Right lung (tissue), 5 donors: ENCODE data around the gene MAML2. TPM values are rescaled to one million over a fixed set of nuclear protein-coding genes. Genes with fewer than 3 reads are reported as not detected.

Experiments
- DNase-seq, 2 donors: peaks; one replicate each; pipeline ENCODE4 v3.0.0-alpha.2; 2013
- polyA plus RNA-seq, 5 donors: library from polyadenylated mRNA; unstranded; fragments of 120-200 nt; gene quantifications; one replicate each; pipeline versions ENCODE4 v1.2.1 to v1.2.3, GENCODE V29; 2013; ENCODE audit warnings: inconsistent platforms in 1 of 5, low replicate concordance in 1 of 5; ENCODE audit not compliant: insufficient read length in 5 of 5, insufficient read depth in 1 of 5

The MAML2 gene
- polyA plus RNA-seq, 5 donors, result 24.0 to 44.9 (median 37.3) TPM

DNA sequence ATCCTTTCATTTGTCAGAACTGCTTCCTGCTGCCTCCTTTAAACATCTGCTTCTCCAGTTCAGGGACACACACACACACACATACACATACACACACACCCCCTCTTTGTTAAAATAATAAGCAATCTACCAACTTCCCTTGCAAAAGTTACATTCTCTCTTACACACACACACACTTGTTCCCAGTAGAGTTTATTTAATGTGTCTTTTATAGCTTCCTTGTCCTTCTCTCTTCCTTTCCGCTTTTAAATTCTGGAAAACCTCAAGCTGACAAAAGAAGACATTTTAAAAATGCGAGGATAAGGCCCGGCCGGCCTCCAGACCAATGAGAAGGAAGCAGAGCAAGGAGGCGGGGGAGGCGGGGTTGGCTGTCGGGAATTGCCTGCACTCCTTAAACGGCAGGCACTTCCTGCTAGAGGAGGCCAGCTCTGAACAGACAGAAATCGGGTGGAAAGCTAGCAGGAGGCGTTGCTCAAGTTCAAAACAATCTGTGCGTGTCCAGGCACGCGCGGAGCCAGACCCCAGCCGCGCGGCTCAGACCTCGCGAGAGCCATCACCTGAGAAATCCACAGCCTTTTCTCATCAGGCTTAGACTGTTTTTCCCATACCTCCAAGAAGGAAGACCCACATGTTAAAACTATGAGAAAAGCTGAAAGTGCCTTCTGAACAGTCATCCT is 99.9 kb downstream of the MAML2 start:
- peak; percentile 93 to 94 for DNase-seq

DNA sequence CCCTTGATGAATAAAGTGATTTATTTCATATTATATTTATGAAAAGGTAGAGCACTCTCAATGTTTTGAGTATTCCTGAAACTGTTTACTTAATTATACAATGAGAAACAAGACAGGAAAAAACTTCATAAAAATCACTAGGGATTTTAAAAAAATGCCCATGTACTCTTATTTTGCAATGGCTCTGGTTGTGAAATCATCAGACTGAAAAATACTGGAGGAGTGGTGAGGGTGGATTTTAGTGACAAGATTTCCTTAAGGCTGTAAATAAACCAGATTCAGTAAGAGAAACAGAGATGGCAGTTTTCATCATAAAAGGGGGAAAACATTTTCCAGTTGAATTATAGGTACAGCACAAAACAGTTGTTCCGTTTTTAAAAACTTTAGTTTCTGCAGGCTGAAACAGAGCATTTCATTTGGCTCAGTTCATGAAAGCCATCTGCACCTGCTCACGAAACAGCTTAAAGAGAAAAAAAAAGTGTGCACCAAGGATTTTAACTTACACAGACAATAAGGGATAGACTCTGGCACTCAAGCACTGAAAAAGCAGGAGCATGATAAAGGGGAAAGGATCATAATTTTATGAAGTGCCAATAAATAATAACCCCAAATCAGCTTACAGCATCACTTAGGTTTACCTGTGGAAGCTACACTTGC is 100.7 kb downstream of the MAML2 start:
- no peak for DNase-seq

DNA sequence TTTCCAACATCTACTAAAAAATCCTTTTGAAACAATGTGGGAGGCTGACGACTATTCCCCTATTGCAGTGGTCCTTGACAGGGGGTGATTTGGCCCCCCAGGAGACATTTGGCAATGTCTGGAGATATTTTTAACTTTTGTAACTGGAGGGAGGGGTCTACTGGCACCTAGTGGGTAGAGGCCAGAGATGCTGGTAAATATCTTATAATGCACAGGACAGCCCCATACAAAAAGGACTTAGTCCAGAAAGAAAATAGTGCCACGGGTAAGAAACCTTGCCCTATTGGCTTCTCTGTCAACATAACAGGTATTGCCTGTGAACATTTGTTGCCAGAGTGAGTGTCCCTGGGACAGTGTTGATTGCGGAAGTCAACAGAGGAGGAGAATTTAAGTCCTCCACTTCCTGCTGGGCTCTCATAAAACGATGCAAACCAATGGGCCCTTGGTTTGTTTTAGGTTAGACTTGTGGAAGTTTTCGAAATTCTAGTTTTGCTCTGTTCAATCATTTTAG is 101.6 kb downstream of the MAML2 start:
- no peak for DNase-seq

DNA sequence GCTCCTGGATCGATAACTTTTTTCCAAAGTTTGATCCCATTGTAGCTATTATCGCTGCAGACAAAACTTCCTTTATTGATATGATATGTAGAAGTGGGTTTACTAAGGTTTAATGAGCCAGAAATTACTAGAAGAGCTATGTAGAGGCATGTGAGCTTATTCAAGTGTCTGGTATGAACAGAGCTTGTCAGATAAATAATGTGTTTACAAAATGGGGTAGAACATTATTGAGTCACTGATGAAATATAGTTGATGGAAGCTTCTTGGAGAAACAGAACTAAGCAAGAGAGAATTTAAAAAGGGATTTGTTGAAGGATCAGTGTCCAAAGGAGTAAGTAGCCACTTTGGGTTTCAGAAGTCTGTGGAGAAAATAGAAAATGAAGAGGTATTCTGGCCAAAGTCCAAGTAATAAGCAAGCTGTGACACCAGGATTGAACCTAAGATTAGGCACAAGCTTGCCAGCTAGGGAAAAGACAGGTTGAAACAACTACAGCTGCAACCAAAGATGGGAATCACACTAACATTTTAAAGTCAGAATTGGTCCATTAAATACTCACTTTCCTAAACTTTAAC is 104.3 kb downstream of the MAML2 start:
- DNase-seq, result no peak

DNA sequence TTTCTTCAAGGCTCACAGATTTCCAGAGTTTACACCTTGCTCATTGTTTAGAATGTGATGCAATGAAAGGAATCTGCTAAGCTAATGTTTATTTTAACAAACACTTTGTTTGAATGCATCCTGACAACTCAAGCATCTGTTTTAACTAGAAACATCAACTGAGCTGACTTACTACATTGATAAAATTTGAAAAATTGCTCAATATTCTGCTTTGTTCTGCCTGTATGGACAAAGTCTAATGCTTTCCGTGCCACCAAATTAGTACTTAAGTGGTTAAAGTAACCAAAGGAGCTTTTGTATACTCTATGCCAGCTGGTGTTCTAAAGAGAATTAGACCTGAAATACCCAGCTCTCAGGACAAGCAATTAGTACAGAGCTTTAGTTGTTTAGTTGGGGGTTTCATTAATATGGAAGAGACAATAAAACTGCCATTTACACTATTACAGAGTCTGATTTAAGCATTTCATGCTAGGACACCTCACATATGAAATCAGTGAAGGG is 105.2 kb downstream of the MAML2 start:
- no peak for DNase-seq

DNA sequence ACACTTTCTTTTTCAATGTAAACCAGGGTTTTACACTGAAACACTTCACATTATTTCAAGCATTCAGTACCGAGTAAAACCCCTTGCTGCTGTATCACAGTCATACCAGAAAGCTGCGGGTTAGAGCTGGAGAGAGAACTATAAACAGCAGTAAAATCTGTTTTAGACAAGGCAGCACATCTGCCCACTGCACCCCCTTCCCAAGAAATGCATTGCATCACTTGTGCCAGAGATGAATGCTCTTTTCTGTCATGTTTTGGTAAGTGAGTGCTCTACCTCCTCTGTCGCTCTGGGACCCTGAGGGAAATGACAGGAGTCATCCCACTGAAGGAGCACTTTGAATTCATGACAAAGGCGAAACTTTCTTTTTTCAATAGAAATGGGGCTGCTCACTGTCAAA is 107.2 kb downstream of the MAML2 start:
- DNase-seq, result no peak

DNA sequence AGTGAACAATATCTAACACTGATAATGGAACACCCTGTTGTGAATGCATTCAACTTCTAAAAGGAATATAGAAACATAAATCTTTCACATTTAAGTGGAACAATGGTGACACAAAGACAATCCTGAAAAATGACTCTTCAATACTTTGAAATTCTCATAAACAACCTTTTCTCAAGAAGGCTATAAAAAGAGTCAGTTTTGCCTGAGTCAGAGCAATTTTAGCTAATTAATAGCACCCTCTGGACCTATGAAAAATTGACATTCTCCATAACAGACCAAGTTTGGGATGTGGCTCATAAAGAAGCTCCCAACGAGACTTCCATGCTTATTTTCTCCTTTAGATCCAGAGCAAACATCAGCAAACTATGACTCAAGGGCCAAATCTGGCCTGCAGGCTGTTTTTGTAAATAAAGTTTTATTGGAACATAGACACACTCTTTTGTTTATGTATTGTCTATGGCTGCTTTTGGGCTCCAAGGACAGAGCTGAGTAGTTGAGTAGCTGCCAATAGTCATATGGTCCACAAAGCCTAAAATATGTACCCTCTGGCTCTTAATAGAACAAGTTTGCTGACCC is 108.0 kb downstream of the MAML2 start:
- DNase-seq, result no peak

DNA sequence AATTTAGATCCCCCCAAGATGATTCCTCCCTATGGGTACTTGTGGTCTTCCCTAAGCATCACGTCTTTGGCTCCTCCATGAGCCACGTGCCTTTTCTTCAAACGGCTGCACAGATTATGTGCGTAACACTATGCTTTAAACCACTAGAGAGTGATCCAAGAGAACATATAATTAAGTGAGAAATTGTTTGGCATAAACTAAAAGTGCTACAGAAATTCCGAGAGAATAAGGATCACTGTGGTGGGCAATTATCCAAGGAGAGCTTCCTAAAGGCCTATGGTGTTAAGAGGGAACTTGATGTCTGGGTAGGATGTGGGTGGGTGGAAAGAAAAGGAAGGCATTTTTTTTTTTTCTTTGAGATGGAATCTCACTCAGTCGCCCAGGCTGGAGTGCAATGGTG is 110.9 kb downstream of the MAML2 start:
- DNase-seq, result no peak

DNA sequence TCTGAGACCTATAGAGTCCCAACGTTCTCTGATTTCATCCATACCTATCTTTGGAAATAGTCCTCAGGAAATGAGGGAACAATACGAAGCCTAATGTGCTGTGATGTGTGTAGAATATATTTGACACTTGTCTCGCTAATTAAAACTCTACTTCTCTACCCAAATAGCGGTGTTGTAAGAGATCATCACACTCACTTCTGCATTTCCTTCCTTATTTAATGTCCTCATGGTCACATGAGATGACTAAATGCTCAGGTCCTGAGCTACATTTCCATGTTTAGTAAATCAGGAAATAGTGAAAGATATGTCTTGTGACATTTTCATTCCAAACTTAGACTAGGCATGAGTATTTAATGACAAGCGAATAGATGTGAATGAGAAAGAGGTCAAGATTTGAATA is 112.3 kb downstream of the MAML2 start:
- DNase-seq, result no peak

DNA sequence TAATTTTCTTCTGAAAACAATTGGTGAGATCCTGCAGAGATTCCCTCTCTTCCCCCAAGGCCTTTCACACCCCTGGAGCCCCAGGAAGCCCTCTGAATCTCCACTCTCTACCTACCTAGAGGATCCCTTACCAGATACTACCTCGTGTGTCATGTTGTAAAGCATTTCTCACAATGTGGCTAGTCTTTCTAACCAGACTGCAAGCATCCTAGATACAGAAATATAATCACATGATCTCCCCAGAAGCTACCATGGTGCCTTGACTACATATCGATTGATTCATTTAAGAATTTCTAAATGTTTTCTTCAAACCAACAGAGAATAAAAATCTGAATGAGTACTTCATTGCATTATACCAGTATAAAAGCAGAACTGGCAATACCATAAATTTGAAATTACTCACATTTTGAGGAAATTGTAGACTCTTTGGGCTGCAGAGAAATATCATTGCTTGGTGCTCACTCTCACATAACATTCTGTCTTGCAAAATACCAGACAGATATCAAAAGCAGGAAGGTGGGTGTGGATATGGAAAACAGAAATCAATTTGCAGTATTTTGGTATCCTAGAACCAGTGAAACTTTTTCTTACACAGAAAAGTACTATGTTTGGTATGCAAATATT is 113.5 kb downstream of the MAML2 start:
- DNase-seq, result no peak

DNA sequence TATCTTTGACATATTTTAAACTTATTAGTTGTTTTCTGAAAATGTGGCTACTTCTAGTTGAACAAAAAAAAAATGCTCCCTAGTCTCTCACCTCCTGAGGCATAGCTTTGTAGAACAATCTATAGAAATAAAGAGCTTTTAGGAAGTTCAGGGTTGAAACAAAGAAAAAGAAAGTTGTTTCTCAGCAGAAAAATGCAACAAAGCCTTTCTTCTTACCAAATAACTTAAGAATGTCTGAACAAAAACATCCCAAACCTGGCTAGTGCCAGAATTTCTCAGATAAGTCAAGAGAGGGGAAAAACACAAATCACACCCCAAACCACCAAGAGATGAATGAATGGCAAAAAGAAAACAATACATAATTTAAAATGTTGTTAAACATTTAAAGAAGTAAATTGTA is 114.1 kb downstream of the MAML2 start:
- DNase-seq, result no peak

DNA sequence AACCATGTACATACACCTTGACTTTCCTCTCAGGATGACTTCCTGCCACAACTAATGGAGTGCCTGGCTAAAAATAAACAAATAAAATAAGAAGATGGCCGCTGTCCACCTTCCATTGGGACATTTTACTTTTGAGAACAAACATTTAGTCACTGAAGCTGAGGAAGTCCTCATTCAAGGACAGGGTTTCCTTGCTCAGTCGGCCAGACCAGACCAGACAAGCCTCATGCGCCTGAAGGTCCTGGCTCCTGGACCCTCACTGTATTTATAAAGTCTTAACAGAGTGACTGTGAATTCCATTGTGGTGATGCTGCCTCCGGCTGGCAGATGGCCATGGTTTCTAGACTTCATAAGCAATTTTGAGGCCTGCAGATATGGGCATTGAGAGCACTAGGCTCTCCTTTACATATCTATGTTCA is 114.5 kb downstream of the MAML2 start:
- DNase-seq, result peak; percentile 83 to 86

DNA sequence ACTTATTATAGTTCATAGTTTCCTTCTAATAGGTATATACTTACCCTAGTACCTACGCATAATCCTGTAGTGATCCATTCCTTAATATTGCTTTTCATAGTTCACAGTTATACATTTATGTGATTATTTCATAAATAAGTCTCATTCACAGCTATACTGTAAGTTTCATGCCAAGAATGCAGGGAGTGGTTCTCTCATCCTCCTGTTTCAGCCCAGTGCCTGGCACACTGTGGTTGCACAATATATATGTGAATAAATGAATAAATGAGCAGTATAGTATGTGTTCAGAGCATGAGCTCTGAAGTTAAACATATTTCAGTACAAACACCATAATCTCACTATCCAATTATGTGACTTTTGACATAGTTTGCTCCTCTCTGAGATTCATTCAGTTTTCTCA is 115.8 kb downstream of the MAML2 start:
- no peak for DNase-seq

DNA sequence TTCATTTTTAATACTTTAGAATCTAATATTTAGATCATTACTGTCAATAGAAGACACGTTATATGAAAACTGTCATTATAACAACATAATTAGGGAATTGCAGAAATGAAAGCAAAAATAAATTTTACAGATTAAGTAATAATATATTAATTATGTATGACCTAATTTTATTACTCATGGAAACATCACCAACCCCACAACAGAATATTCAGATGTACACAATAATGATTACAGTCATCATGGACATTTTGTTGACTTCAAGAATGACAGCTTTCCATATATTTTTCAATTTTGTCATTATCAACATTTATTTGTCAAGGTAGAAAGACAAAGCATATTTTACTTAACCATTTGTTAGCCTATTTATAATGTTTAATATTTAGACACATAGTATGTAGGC is 119.9 kb downstream of the MAML2 start:
- DNase-seq, result no peak

DNA sequence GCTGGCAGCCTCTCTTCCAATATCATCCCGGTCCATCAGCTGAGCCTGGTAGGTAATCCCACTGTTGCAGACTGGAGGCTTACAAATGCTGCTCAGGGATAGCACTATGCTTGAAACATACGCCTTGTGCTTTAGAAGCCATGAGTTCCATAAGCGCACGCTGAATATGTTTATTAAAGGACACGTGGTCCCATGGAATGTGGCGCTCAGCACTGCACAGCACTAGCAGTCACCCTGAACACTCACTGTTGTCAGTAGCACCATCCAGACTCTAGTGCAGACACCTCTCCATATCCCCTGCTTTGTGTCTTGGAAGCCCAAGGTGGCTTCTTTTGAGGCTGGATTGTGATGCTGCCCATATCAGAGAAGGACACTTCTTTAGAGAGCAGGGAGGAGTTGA is 120.9 kb downstream of the MAML2 start:
- no peak for DNase-seq

DNA sequence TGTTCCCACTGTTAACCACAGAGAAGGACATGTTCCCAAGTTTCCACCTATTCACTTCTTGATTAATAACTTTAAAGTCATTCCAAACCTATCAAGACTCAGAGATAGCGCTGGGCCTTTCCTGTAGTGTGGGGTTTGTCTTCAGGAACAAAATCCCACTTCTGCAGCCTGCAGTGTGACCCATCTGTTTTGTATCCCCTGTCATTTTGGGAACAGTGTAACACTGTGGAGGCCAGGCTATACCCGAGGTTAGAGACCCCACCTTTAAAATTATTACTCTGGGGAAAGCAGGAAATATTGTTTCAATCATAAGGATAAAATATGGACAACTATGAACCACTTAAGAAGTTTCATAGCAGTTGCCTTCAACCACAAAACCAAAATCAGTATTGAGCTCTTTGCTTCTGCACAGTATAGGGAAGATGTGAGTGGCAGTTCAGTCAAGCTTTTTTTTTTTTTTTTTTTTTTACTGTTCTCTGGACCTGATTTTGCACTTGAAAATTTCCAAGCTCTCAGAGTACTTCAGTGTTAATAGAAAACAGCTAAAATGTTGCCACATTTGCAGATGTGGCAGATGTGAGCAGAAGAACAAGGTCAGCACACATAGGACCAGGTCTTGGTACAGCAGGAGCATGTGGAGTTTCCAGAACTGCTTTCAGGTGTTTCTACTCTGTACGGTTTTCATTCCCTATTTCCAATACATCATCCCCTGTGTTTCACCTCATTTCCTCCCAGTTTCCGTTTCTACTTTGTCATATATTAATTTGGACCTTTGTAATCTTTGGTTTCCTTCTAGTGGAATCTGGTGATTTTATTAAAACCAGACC is 121.5 kb downstream of the MAML2 start:
- DNase-seq, result no peak

DNA sequence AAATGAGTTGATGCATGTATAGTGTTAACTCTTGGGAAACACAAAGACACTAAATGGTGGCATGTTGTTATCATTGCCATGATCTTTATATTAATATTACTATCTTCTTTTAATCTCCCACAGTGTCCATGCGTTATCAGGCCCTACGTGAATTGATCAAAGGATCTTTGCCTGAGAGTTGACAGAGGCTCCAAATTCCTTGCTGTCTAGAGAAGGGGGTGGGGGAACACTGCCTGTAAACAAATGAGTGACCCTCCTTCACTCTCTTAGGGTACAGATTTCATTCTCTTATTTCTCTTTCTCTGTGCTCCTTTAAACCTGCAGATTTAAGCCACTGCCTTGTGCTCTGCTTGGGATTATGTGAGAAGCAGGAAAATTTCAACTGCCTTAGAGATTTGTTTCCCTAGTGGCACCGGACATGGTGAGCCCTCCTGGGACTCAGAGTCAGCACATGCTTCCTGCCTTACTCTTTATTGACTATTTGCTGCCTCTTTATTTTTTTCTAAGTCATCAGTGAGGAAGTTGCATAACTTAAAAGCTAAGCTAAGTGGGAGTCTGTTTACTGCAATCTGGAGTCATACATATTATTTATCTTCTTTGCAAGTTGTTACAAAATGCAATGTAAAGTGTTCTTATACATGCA is 122.9 kb downstream of the MAML2 start:
- peak in 1 of 2 donors; percentile 65 for DNase-seq

DNA sequence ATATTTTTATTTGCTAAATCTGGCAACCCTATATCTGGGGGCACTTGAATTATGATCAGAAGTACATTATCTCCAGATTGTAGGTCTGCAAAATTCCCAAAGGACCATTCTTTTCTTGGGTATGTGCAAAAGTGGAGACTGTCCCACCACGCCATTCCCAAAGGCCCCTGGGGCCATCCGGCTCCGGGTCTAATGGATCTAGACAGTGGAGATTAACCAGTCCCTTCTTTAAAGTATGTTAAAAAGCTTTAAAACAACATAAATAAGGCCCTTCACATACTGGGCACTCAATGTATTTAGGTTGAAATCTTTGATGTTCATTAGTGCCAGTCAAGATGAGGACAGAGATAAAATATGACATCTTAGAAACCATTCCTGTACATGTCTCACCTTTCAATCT is 124.1 kb downstream of the MAML2 start:
- DNase-seq, result no peak

DNA sequence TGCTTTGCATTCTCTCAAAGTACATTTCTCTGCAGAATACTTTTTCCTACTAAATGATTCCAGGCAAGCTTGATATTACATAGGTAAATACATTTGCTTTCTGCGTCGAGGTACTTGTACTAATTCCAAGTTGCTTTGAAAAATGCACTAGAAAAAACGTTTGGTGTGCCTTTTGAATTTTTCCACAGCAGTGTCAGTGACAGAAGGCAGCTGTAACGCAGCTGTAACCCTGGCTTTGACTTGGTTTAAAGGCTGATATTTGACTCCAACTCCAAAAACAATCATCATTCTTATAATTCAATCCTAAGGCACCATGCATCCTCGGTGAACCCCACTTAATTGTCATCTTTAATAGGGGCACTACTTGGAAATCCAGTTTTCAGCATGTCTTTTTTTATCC is 125.0 kb downstream of the MAML2 start:
- peak; percentile 88 to 89 for DNase-seq

DNA sequence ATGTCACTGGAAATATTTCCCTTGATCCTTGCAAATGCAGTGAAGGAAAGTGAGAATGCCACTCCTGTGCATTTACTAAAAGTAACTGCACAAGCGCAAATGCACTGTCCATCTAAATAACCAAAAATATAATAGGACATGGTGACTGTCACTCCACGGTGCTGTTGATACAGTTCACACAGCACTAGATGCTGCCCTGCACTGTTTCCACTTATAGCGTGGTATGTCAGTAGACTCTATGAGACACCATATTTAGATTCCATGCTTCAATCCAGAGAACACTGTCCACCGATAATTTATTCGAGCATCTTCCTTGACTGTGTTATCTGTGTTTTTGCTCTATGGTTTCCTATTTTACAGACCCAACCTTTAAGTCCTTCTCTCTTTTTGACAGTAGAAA is 125.8 kb downstream of the MAML2 start:
- DNase-seq, result no peak

DNA sequence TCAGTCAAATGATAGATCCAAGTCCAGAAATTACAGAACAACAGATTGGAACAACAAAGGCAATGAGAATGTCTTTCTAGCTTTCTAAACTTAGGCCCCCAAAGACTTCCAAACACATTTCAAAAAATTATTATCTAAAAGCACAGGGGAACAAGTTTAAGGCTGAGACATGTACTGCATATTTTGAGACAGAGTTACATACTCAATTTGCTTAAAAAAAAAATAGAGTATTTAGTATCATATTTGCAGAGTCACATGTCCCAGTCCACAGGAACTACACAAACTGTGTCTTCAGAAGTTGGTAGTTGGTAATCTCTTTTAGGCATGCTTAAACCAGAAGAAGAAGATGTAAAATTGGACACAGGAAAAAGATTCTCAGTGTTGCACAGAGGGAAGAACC is 127.2 kb downstream of the MAML2 start:
- DNase-seq, result no peak
